GM19193 (cell line): Measurements from ENCODE around the gene RPS6KA5.

Experiments used
- POLR2A ChIP-seq: IDR thresholded peaks from 4 replicates; pipeline ENCODE4 v1.6.1; 2011; ENCODE audit not compliant: insufficient read depth, insufficient read length; ENCODE audit errors: extremely low read depth

RPS6KA5 gene

GRCh38 chr14:90985601-90986242, 74.7 kb downstream of the RPS6KA5 start:
- no peak for TF ChIP-seq POLR2A

- TF ChIP-seq POLR2A: no peak
These were observed 76.9 kb downstream of the RPS6KA5 start for GRCh38 chr14:90983560-90983959.

- TF ChIP-seq POLR2A: no peak
These were observed 78.8 kb downstream of the RPS6KA5 start for GRCh38 chr14:90981636-90982035.

- no peak for TF ChIP-seq POLR2A
These were observed 80.9 kb downstream of the RPS6KA5 start for GRCh38 chr14:90979515-90979914.

GRCh38 chr14:90976101-90976500, 84.3 kb downstream of the RPS6KA5 start:
- TF ChIP-seq POLR2A: no peak

- TF ChIP-seq POLR2A: no peak
These were observed 88.8 kb downstream of the RPS6KA5 start for GRCh38 chr14:90971687-90972086.

- no peak for TF ChIP-seq POLR2A
These were observed 90.3 kb downstream of the RPS6KA5 start for GRCh38 chr14:90970167-90970600.

- no peak for TF ChIP-seq POLR2A
These were observed 90.8 kb downstream of the RPS6KA5 start for GRCh38 chr14:90969531-90970166.

- no peak for TF ChIP-seq POLR2A
These were observed 92.4 kb downstream of the RPS6KA5 start for GRCh38 chr14:90968025-90968424.

- no peak for TF ChIP-seq POLR2A
These were observed 93.9 kb downstream of the RPS6KA5 start for GRCh38 chr14:90966493-90966892.

GRCh38 chr14:90965765-90966164, 94.7 kb downstream of the RPS6KA5 start:
- no peak for TF ChIP-seq POLR2A

- TF ChIP-seq POLR2A: no peak
These were observed 97.1 kb downstream of the RPS6KA5 start for GRCh38 chr14:90963343-90963742.

GRCh38 chr14:90962505-90963109, 97.8 kb downstream of the RPS6KA5 start:
- no peak for TF ChIP-seq POLR2A

GRCh38 chr14:90960818-90961217, 99.6 kb downstream of the RPS6KA5 start:
- no peak for TF ChIP-seq POLR2A

GRCh38 chr14:90959344-90959743, 101.1 kb downstream of the RPS6KA5 start:
- TF ChIP-seq POLR2A: no peak

GRCh38 chr14:90956273-90956672, 104.2 kb downstream of the RPS6KA5 start:
- no peak for TF ChIP-seq POLR2A
